Measurements from ENCODE around the gene ARMH4. TPM values are rescaled to one million over a fixed set of nuclear protein-coding genes. Genes with fewer than 3 reads are reported as not detected.

Gene ARMH4
- polyA plus RNA-seq, 3 donors: 0.07 TPM; not detected in 2

GRCh38 chr14:58107041-58107440 is 45.0 kb downstream of the ARMH4 start:
- Mint-ChIP-seq H3K27me3 (ENCODE audit: low read depth in 3 of 3) (peaks cover 0 to 8% (median 2%) of the 10 kb centered on the region in 3 donors), H3K4me3 (no peak overlapping the region), H3K9me3 (no peaks in the 10 kb centered on the region), H3K36me3 (no peaks in the 10 kb centered on the region), H3K27ac (no peak overlapping the region), H3K4me1 (no peaks in the 10 kb centered on the region)
- no peak for DNase-seq
- Histone ChIP-seq H4K20me1 (ENCODE audit: insufficient read depth, low read length) (no peaks in the 10 kb centered on the region), H3K27me3 (ENCODE audit: control insufficient read depth in 2 of 2, insufficient read depth in 2 of 2, low read length in 2 of 2) (no peaks in the 10 kb centered on the region), H3K9ac (ENCODE audit: insufficient read depth, low read length, poor library complexity, severe bottlenecking) (no peak overlapping the region), H3K79me2 (ENCODE audit: insufficient read depth, low read length) (no peaks in the 10 kb centered on the region), H3K27ac (ENCODE audit: low read depth in 1 of 2, low read length in 2 of 2) (no peak overlapping the region), H2AFZ (ENCODE audit: insufficient read depth, low read depth, low read length, poor library complexity, severe bottlenecking) (no peak overlapping the region), H3K4me2 (replicated peaks; ENCODE audit: extremely low read depth, low read length, poor library complexity, severe bottlenecking) (no peak overlapping the region), H3K4me3 (replicated peaks in 1 of 3; ENCODE audit: low read depth in 2 of 3, low read length in 3 of 3) (no peak overlapping the region), H3K36me3 (replicated peaks in 1 of 2; ENCODE audit: control insufficient read depth in 1 of 2, insufficient read depth in 2 of 2, low read length in 2 of 2) (no peaks in the 10 kb centered on the region), H3K4me1 (ENCODE audit: control insufficient read depth in 1 of 2, insufficient read depth in 2 of 2, low read length in 2 of 2) (no peaks in the 10 kb centered on the region), H3K9me3 (replicated peaks in 1 of 2; ENCODE audit: control insufficient read depth in 1 of 2, insufficient read depth in 1 of 2, low read length in 2 of 2) (no peaks in the 10 kb centered on the region)
- no CpG with 5 or more reads among the region's 1 CpG for WGBS (ENCODE audit: insufficient coverage)
- intact Hi-C loops (cut with micrococcal nuclease): no loop called here
- TF ChIP-seq CTCF (IDR thresholded peaks at IDR 0.05): no peak

DNA sequence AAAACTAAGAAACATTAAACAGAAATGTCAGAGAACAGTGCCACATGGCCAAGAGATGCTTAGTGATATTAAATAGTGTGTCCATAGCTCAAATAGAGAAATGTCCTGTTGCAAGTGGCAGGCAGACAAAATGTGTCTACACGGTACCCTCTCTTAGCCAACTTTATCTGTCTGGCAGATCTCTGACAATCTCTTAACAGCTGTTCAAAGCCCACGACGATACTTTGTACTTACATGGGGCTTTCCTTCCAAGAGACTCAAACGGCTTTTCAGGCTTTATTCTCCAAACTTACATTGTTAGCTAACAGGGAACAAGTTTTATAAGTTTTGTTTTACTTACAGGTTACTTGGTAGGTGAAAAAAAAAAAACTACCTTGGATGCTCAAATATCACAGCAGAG is 45.6 kb downstream of the ARMH4 start:
- Mint-ChIP-seq H3K4me3 (no peak overlapping the region), H3K4me1 (no peaks in the 10 kb centered on the region), H3K36me3 (no peaks in the 10 kb centered on the region), H3K9me3 (no peaks in the 10 kb centered on the region), H3K27ac (no peak overlapping the region), H3K27me3 (ENCODE audit: low read depth in 3 of 3) (peaks cover 0 to 8% (median 2%) of the 10 kb centered on the region in 3 donors)
- no peaks in the 10 kb centered on the region for H3K79me2 ChIP-seq (ENCODE audit: insufficient read depth, low read length)
- no peaks in the 10 kb centered on the region for H4K20me1 ChIP-seq (ENCODE audit: insufficient read depth, low read length)
- no peaks in the 10 kb centered on the region for H3K36me3 ChIP-seq (replicated peaks in 1 of 2; ENCODE audit: control insufficient read depth in 1 of 2, insufficient read depth in 2 of 2, low read length in 2 of 2)
- H3K4me1 ChIP-seq (ENCODE audit: control insufficient read depth in 1 of 2, insufficient read depth in 2 of 2, low read length in 2 of 2): no peaks in the 10 kb centered on the region
- intact Hi-C loops (cut with micrococcal nuclease): no loop called here
- DNase-seq: no peak
- H3K4me3 ChIP-seq (replicated peaks in 1 of 3; ENCODE audit: low read depth in 2 of 3, low read length in 3 of 3): no peak overlapping the region
- H3K27ac ChIP-seq (ENCODE audit: low read depth in 1 of 2, low read length in 2 of 2): no peak overlapping the region
- H3K9me3 ChIP-seq (replicated peaks in 1 of 2; ENCODE audit: control insufficient read depth in 1 of 2, insufficient read depth in 1 of 2, low read length in 2 of 2): no peaks in the 10 kb centered on the region
- H3K4me2 ChIP-seq (replicated peaks; ENCODE audit: extremely low read depth, low read length, poor library complexity, severe bottlenecking): no peak overlapping the region
- WGBS (ENCODE audit: insufficient coverage): 86% methylated on average over 1 of the region's 4 CpGs
- no peak overlapping the region for H2AFZ ChIP-seq (ENCODE audit: insufficient read depth, low read depth, low read length, poor library complexity, severe bottlenecking)
- H3K27me3 ChIP-seq (ENCODE audit: control insufficient read depth in 2 of 2, insufficient read depth in 2 of 2, low read length in 2 of 2): no peaks in the 10 kb centered on the region
- H3K9ac ChIP-seq (ENCODE audit: insufficient read depth, low read length, poor library complexity, severe bottlenecking): no peak overlapping the region
- TF ChIP-seq CTCF (IDR thresholded peaks at IDR 0.05): no peak

All from CD14-positive monocyte (primary cell).